Measurements from ENCODE around the gene MAP1LC3B. TPM values are rescaled to one million over a fixed set of nuclear protein-coding genes. Genes with fewer than 3 reads are reported as not detected.

MAP1LC3B gene
- total RNA-seq, 1 donor from 2014 or later, result 136 TPM

- Histone ChIP-seq H3K36me3 (ENCODE audit: control insufficient read depth, insufficient read depth, low read length) (no peaks in the 10 kb centered on the region), H3K4me3 (ENCODE audit: low read depth, low read length) (no peak overlapping the region), H3K27me3 (ENCODE audit: control insufficient read depth, insufficient read depth, low read length) (no peaks in the 10 kb centered on the region)
- no peak for TF ChIP-seq CTCF (IDR thresholded peaks at IDR 0.05; ENCODE audit: insufficient read depth, low read length, poor library complexity, severe bottlenecking)
- DNase-seq (ENCODE audit: low read depth), result no peak
Observed at GRCh38 chr16:87438611-87438985, 46.5 kb downstream of the MAP1LC3B start.

- Histone ChIP-seq H3K4me3 (ENCODE audit: low read depth, low read length) (no peak overlapping the region), H3K36me3 (ENCODE audit: control insufficient read depth, insufficient read depth, low read length) (peaks cover 2% of the 10 kb centered on the region), H3K27me3 (ENCODE audit: control insufficient read depth, insufficient read depth, low read length) (no peaks in the 10 kb centered on the region)
- DNase-seq (ENCODE audit: low read depth), result no peak
- TF ChIP-seq CTCF (IDR thresholded peaks at IDR 0.05; ENCODE audit: insufficient read depth, low read length, poor library complexity, severe bottlenecking), result no peak
Observed at GRCh38 chr16:87439926-87440325, 47.8 kb downstream of the MAP1LC3B start.

- no peak for TF ChIP-seq CTCF (IDR thresholded peaks at IDR 0.05; ENCODE audit: insufficient read depth, low read length, poor library complexity, severe bottlenecking)
- no peak for DNase-seq (ENCODE audit: low read depth)
Observed at GRCh38 chr16:87441886-87442580, 49.9 kb downstream of the MAP1LC3B start.

GRCh38 chr16:87442581-87442966 is 50.4 kb downstream of the MAP1LC3B start:
- no peak for DNase-seq (ENCODE audit: low read depth)
- Histone ChIP-seq H3K36me3 (ENCODE audit: control insufficient read depth, insufficient read depth, low read length) (peaks cover 2% of the 10 kb centered on the region), H3K27me3 (ENCODE audit: control insufficient read depth, insufficient read depth, low read length) (no peaks in the 10 kb centered on the region), H3K4me3 (ENCODE audit: low read depth, low read length) (no peak overlapping the region)
- TF ChIP-seq CTCF (IDR thresholded peaks at IDR 0.05; ENCODE audit: insufficient read depth, low read length, poor library complexity, severe bottlenecking), result no peak

More at GRCh38 chr16:87441886-87442580, 49.9 kb downstream of the MAP1LC3B start:
- Histone ChIP-seq H3K4me3 (ENCODE audit: low read depth, low read length) (no peak overlapping the region), H3K27me3 (ENCODE audit: control insufficient read depth, insufficient read depth, low read length) (no peaks in the 10 kb centered on the region), H3K36me3 (ENCODE audit: control insufficient read depth, insufficient read depth, low read length) (peaks cover 2% of the 10 kb centered on the region)

- no peak for TF ChIP-seq CTCF (IDR thresholded peaks at IDR 0.05; ENCODE audit: insufficient read depth, low read length, poor library complexity, severe bottlenecking)
- no peaks in the 10 kb centered on the region for H3K27me3 ChIP-seq (ENCODE audit: control insufficient read depth, insufficient read depth, low read length)
- no peak overlapping the region for H3K4me3 ChIP-seq (ENCODE audit: low read depth, low read length)
- peaks cover 2% of the 10 kb centered on the region for H3K36me3 ChIP-seq (ENCODE audit: control insufficient read depth, insufficient read depth, low read length)
- DNase-seq (ENCODE audit: low read depth), result no peak
Observed at GRCh38 chr16:87443016-87443415, 50.9 kb downstream of the MAP1LC3B start.

GRCh38 chr16:87443964-87444363 is 51.8 kb downstream of the MAP1LC3B start:
- Histone ChIP-seq H3K4me3 (ENCODE audit: low read depth, low read length) (no peak overlapping the region), H3K36me3 (ENCODE audit: control insufficient read depth, insufficient read depth, low read length) (peaks cover 3% of the 10 kb centered on the region), H3K27me3 (ENCODE audit: control insufficient read depth, insufficient read depth, low read length) (no peaks in the 10 kb centered on the region)
- TF ChIP-seq CTCF (IDR thresholded peaks at IDR 0.05; ENCODE audit: insufficient read depth, low read length, poor library complexity, severe bottlenecking), result no peak
- no peak for DNase-seq (ENCODE audit: low read depth)

Data from kidney epithelial cell (primary cell).